ENCODE measurements around the gene MACROD2.

The MACROD2 gene

DNA sequence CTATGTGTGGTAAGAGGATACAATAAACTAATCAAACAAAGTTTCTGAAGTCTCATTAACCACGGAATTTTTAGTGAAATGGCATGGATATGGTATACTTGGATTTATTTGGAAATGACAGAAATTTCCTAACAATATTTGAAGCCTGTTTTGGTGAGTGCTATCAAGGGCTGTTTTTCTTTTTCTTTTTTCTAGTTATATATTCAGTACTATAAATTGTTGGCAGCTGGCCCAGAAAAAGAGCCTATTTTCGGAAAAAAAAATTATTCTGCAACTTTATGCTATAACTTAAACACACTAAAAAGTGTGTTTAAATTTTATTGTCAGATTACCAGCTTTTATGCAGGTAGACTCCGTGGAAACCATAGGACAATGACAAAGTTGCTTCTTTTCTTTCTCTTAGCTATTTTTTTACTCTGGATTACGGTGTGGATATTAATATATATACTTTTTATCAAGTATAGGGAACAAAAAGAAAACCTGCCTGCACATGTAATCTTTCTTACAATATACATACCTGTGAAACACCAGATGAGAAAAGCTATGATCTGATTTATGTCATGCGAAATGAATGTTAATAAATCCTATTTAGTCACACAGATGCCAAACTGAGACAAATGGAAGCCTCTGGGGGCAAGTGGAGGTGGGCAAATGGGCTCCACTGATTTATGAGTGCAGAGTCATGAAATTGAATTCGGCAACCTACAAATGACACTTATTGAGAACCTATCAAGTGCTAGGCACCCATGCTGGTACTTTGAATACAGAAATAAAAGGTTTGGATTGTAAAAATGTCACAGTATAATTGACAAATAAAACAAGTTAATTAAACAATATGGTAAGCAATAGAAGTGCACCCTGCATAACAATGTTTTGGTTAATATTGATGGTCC is 1261.6 kb downstream of the MACROD2 start:
- DNase-seq: no peak

DNA sequence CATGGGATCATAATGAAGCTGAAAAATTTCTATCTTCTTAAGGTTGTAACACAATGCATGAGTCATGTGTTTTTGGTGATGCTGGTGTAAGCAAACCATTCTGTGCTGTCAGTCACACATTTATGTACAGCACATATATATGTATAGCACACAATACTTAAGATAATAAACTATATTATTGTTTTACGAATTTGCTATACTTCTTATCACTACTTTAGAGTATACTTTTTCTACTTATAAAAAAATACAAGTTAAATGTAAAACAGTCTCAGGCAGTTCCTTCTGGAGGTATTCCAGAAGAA is 1262.2 kb downstream of the MACROD2 start:
- no peak for DNase-seq

DNA sequence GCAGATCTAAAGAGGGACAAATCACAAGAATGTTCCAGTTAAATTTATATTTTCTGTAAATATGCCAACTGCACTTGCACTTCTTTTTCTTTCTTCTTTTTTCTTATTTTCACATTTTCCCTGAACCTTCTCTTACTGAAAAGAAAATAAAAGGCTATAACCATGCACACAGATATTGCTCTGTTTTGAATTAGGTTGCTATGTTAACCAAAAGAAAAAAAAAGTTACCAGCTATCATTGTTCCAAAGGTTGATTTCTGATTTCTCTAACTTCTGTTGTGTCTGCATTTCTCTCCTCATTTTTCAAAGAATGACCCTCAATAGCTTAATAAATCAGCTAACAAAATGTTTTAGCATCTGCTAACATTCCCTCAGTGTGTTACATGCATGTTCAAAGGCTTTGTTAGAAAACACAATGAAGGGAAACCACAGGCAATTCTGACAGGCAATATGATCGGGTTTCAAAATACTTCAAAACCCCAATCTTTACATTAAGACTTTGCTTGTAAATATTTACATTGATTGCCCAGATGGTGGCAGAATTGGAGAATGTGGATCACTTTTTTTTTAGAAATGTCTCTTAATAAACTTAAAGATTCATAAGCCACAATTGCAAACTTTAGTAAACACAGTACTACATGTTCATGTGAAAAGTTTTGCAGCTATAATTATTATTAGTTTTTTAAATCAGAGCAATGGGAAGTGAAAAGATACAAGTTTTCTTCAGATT is 1270.4 kb downstream of the MACROD2 start:
- DNase-seq: no peak

DNA sequence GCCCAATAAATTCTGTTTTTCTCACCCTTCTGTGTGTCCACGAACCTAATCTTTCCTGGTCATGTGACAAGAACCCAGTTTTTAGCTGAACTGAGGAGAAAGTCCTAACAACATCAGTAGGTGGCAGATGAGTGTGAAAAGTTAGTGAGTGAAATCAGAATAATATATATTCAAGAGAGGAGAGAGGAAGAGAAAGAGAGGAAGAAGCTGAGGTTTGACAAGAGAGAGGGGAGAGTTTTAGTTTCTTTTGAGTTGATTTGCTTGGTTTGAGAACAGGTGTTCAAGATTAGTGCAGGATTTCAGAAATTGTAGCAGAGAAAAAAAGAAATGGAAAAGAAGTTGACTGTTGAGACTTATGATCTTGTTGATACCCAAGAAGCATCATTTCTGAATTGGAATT is 1272.6 kb downstream of the MACROD2 start:
- DNase-seq: no peak

- no peak for DNase-seq
Observed at GRCh38 chr20:15278041-15278440, 1282.7 kb downstream of the MACROD2 start.

DNA sequence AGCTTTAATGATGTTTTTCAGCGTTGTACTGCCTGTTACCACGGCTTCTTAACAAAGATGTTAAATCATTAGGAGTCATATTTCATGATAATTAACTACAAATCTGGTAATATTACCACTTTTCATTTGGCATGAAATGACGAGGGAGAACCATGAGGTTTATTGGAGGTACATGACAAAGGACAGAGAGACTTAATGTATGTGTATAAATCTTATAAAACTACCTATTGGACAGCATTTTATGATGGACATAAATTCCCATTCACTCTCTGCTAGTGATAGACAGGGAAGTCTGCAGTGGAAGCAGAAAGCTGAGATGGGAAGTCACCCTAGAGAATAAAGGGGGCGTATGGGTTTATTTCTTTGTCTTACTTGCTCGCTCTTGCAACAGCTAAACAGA is 1292.0 kb downstream of the MACROD2 start:
- no peak for DNase-seq

- DNase-seq: no peak
Observed at GRCh38 chr20:15288106-15288505, 1292.8 kb downstream of the MACROD2 start.

GRCh38 chr20:15289337-15289736 is 1294.0 kb downstream of the MACROD2 start:
- DNase-seq: no peak

GRCh38 chr20:15292405-15292804 is 1297.1 kb downstream of the MACROD2 start:
- DNase-seq: no peak

DNA sequence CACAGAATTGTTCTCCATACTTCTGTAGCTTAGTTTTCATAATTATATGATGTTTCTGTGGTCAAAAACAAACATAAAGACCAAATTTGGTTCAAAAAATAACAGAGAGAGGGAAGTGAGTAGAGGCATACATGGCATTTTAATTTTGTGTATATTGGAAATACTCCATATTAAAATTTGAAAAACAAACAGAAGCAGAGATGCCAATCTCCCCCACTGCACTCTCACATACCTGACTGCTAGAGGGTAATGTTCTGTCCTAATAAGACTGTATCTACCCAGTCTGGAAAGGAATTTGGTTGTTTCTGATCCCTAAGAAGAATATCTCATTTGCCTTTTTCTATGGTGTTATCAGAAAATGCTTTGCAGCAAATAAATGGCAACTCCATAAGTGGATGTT is 1301.1 kb downstream of the MACROD2 start:
- no peak for DNase-seq

- DNase-seq: no peak
Observed at GRCh38 chr20:15297059-15297875, 1302.0 kb downstream of the MACROD2 start.

DNA sequence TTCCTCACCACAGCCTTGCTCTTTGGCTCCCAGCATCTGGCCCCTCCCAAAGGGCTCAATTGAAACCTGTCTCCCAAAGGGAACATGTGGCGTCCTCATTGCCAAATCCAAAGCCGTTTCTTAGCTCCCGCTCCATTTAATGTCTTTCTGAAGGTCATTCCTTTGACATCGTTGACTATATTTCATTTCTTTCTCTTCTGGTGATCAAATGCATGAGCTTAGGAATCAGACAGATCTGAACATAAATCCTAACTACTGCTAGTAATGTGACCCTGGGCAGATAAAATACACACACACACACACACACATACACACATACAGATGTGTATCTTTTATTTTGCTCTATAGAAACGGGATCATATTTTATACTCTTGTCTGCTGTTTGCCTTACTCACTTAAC is 1306.8 kb downstream of the MACROD2 start:
- DNase-seq: no peak

- DNase-seq: no peak
Observed at GRCh38 chr20:15310361-15310760, 1315.0 kb downstream of the MACROD2 start.

DNA sequence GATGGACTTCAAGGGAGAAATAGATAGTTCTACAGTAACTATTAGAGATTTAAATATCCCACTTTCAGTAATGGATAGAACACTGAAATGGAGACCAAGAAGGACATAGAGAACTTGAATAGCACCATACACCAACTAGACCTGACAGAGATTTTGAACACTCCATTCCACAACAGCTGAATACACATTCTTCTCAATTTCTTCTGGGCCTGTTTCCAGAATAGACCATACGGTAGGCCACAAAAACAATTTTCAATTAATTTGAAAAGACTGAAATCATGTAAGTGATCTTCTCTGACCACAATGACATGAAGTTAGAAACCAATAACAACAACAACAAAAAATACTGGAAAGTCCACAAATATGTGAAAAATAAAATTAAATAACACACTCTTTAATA is 1321.2 kb downstream of the MACROD2 start:
- no peak for DNase-seq

GRCh38 chr20:15317546-15318232 is 1322.4 kb downstream of the MACROD2 start:
- DNase-seq: no peak

- DNase-seq: no peak
Observed at GRCh38 chr20:15318682-15319081, 1323.4 kb downstream of the MACROD2 start.

DNA sequence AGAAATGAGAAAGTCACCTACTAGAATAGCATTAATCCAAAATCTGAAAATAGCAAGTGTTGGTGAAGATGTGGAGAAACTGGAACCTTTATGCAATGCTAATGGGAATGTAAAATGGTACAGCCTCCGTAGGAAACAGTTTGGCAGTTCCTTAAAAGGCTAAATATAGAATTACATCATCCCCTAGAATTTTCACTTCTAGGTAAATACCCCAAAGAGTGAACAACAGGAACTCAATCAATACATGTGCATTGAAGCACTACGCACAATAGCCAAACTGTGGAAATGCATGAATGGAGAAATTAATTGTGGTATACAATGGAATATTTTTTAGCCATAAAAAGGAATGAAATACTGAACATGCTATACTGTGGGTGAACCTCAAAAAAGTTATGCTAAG is 1324.1 kb downstream of the MACROD2 start:
- no peak for DNase-seq

GRCh38 chr20:15320941-15321340 is 1325.6 kb downstream of the MACROD2 start:
- DNase-seq: no peak

- DNase-seq: no peak
Observed at GRCh38 chr20:15327123-15327522, 1331.8 kb downstream of the MACROD2 start.

- no peak for DNase-seq
Observed at GRCh38 chr20:15328084-15328483, 1332.8 kb downstream of the MACROD2 start.

- DNase-seq: no peak
Observed at GRCh38 chr20:15332711-15333160, 1337.4 kb downstream of the MACROD2 start.

- DNase-seq: no peak
Observed at GRCh38 chr20:15333170-15333569, 1337.9 kb downstream of the MACROD2 start.

- no peak for DNase-seq
Observed at GRCh38 chr20:15336011-15336410, 1340.7 kb downstream of the MACROD2 start.

Measured in effector CD8-positive, alpha-beta T cell (primary cell).